Measurements from ENCODE around the gene CCDC78.

Gene CCDC78

DNA sequence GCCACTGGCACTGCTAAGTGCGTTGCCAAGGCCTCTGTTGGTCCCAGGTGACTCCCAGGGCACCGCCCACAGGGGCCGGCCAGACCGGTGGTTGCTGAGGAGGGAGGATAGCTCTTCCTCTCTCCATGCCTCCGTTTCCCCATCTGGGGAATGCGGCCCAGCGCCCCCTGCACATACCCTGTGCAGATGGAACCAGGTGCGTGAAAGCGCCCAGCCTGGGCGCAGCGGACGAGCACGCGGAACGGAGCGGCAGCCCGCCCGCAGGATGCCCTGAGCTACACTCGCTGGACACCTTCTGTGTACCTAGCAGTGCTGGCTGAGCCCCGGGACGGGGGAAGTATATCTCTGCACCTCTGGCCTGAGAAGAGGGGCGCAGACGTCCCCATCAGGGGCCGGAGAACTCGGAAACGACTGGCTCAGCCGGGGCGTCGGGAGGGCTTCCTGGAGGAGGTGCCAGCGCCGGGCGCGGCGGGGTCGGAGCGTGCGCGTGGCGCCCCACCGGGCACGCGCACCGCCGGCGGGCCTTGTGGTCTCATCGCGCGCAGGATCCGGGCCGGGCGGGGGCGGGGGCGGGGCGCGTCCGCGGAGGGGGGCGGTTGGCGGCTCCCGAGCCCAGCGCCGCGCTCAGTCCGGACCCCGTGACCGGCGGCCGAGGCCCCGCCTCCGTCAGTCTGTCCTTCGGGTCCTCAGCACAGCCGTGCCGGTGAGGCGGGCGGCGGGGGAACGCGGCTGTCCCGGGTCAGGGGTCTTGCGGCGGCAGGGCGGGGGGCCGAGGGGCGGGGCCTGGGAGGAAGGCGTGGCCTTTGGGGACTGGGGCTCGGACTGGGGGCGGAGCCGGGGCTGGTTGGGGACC lies at the start of gene CCDC78, which contains the start of gene HAGHL:
Gene CCDC78, minus strand, starts transcription at position 6 of the 853 bp plus-strand sequence. CDS start 76 bp downstream, outside the sequence.
Gene HAGHL, plus strand, starts transcription at position 669 of the 853 bp plus-strand sequence. CDS start 404 bp downstream, outside the sequence.
- peak within 1 kb of the TSS; percentile 67 for H3K4me3 ChIP-seq (ENCODE audit: low read depth, low read length)
- peak within 1 kb of the TSS; percentile 24 for H3K27ac ChIP-seq
- peaks cover 2% of the 10 kb centered on the region for H3K36me3 ChIP-seq (replicated peaks)
- no peaks in the 10 kb centered on the region for H3K27me3 ChIP-seq (replicated peaks)
- in situ Hi-C loops (cut with HindIII; ENCODE audit: low pct_ligation_motif_present, low sequenced_read_pairs): no loop called here
- TF ChIP-seq, protein P1, sequence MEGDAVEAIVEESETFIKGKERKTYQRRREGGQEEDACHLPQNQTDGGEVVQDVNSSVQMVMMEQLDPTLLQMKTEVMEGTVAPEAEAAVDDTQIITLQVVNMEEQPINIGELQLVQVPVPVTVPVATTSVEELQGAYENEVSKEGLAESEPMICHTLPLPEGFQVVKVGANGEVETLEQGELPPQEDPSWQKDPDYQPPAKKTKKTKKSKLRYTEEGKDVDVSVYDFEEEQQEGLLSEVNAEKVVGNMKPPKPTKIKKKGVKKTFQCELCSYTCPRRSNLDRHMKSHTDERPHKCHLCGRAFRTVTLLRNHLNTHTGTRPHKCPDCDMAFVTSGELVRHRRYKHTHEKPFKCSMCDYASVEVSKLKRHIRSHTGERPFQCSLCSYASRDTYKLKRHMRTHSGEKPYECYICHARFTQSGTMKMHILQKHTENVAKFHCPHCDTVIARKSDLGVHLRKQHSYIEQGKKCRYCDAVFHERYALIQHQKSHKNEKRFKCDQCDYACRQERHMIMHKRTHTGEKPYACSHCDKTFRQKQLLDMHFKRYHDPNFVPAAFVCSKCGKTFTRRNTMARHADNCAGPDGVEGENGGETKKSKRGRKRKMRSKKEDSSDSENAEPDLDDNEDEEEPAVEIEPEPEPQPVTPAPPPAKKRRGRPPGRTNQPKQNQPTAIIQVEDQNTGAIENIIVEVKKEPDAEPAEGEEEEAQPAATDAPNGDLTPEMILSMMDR (IDR thresholded peaks at IDR 0.05; ENCODE audit: low read depth, low read length, missing control alignments): no peak
- DNase-seq: no peak

DNA sequence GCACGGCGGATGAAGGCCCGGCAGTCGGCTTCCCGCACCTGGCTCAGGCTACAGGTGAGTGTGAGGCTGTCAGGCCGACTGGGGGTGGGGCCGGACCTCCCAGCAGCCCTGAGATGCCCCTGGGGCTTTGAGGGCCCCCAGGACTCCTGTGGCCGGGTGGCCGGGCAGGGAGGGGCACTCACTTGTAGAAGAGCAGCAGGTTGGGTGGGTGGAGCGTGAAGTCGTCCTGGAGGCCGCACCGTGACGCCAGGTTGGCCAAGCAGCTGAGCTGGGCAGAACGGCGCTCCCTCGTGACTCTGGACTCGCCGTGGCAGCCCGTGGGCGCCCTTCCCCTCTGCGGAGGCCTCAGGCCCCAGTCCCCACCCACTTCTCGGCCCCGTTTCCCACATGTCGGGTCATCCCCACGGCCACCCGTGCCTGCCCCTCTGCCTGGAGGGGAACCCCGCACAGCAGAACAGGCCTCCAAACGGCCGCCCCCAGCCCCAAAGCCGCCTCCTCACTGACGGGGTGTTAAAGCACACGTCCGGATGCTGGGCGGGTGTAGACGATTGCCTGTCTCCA lies 49.1 kb upstream of the CCDC78 start:
- TF ChIP-seq, protein P1 (IDR thresholded peaks at IDR 0.05; ENCODE audit: low read depth, low read length, missing control alignments): no peak
- Histone ChIP-seq H3K4me3 (ENCODE audit: low read depth, low read length) (no peak overlapping the region), H3K27ac (no peak overlapping the region), H3K36me3 (replicated peaks) (no peaks in the 10 kb centered on the region), H3K27me3 (replicated peaks) (no peaks in the 10 kb centered on the region)
- in situ Hi-C loops (cut with HindIII; ENCODE audit: low pct_ligation_motif_present, low sequenced_read_pairs): no loop called here
- DNase-seq: no peak

DNA sequence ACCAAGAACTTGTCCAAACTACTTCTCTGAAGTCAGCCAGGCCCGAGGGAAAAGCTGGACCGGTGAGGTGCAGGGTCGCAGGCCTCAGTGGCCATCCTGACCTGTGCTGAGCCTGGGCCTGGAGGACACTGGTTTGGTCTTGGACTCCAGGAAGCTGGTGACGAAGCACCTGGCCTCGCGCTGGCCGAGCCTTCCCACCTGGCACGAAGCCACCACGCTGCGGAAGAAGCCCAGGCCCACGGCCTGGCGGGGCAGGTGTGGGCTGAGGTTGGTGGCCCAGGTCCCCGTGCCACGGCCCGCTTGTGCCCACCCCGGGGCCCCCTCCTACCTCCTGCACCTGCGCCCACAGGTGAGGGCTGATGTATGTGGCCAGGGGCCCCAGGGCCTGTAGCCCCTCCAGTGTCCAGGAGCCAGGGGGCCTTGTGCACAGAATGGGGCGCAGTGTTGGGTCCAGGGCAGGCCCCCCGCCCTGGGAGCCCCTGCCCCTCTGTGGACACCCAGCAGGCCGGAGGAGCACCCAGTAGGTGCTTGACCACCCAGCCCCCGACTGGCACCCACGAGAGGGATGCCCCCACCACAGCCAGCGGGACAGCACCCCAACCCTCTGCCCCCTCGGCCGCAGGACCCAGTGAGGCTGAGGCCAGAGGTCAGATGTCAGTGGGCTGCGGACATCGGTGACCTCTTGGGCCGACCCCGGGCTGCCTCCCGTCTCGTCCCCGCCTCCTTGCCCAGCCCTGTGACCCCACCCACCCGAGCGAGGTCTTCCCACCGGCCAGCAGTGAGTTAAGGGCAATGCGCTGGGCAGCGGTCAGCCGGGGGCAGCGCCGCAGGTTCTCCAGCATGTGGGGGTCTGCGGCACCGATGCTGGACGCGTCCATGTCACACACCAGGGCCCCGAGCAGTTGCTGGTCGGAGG lies 48.1 kb upstream of the CCDC78 start:
- H3K27me3 ChIP-seq (replicated peaks): no peaks in the 10 kb centered on the region
- in situ Hi-C loops (cut with HindIII; ENCODE audit: low pct_ligation_motif_present, low sequenced_read_pairs): no loop called here

DNA sequence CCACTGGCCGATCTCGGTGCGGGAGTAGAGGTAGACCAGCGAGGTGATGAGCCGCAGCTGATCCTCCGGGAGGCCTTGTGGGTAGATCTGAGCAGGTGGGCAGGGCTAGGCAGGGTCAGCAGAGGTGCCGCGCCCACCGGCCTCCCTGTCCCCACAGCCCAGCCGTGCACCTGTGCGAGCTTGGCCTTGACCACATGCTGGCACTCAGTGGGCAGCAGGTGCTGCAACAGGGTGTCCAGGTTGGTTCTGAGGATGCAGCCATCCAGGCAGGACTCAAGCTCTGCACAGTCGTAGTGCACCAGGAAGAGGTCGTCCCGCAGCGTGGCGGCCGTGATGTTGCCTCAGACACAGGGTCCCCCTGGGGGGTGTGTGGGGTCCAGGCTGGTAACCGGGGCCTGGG lies 46.7 kb upstream of the CCDC78 start:
- Histone ChIP-seq H3K27me3 (replicated peaks) (no peaks in the 10 kb centered on the region), H3K36me3 (replicated peaks) (no peaks in the 10 kb centered on the region), H3K4me3 (ENCODE audit: low read depth, low read length) (no peak overlapping the region), H3K27ac (no peak overlapping the region)
- TF ChIP-seq, protein P1 (IDR thresholded peaks at IDR 0.05; ENCODE audit: low read depth, low read length, missing control alignments): no peak
- in situ Hi-C loops (cut with HindIII; ENCODE audit: low pct_ligation_motif_present, low sequenced_read_pairs): no loop called here
- DNase-seq: no peak

More for the DNA sequence above, 48.1 kb upstream of the CCDC78 start:
- Histone ChIP-seq H3K27ac (no peak overlapping the region), H3K4me3 (ENCODE audit: low read depth, low read length) (no peak overlapping the region), H3K36me3 (replicated peaks) (no peaks in the 10 kb centered on the region)
- DNase-seq: no peak
- TF ChIP-seq, protein P1 (IDR thresholded peaks at IDR 0.05; ENCODE audit: low read depth, low read length, missing control alignments): no peak

DNA sequence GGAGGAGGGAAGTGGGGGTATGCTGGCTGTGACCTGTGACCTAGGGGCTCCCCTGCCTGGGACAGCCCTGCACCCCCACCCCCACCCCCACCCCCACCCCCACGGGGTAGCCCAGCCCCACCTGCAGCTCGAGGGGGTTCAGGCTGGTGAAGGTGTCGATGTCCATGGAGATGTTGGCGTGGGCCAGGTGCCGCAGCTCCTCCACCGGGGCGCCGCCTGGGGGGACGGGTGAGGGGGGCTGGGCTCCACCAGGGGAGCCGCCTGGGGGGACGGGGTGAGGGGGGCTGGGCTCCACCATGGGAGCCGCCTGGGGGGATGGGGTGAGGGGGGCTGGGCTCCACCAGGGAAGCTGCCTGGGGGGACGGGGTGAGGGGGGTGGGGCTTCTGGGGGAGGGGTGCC lies 44.2 kb upstream of the CCDC78 start:
- TF ChIP-seq, protein P1 (IDR thresholded peaks at IDR 0.05; ENCODE audit: low read depth, low read length, missing control alignments): no peak

More for the DNA sequence above, 44.2 kb upstream of the CCDC78 start:
- H3K27me3 ChIP-seq (replicated peaks): no peaks in the 10 kb centered on the region
- DNase-seq: no peak
- no peaks in the 10 kb centered on the region for H3K36me3 ChIP-seq (replicated peaks)
- no peak overlapping the region for H3K4me3 ChIP-seq (ENCODE audit: low read depth, low read length)
- H3K27ac ChIP-seq: no peak overlapping the region
- in situ Hi-C loops (cut with HindIII; ENCODE audit: low pct_ligation_motif_present, low sequenced_read_pairs): no loop called here

All from brain microvascular endothelial cell (primary cell).